Mucosa of descending colon (tissue), 3 donors: ENCODE data around the gene ABHD17C. TPM values are rescaled to one million over a fixed set of nuclear protein-coding genes. Genes with fewer than 3 reads are reported as not detected.

Source experiments
- ATAC-seq: fragments of 200-7000 bp; cut with Tn5 transposase; one replicate; pipeline ENCODE4 v1.9.1; 2020; ENCODE audit warnings: mild to moderate bottlenecking, moderate library complexity
- DNase-seq, 3 donors: peaks; one replicate each; pipeline ENCODE4 v3.0.0-alpha.2; 2020
- H3K36me3 ChIP-seq: fragments of 200-600 bp; one replicate; pipeline ENCODE4 v1.8.0; 2021; ENCODE audit warnings: low read depth, mild to moderate bottlenecking
- H3K4me1 ChIP-seq: fragments of 200-600 bp; one replicate; pipeline ENCODE4 v1.8.0; 2021; ENCODE audit warnings: low read depth, mild to moderate bottlenecking
- H3K4me3 ChIP-seq: fragments of 200-600 bp; one replicate; pipeline ENCODE4 v1.8.0; 2021; ENCODE audit warnings: mild to moderate bottlenecking
- H3K9me3 ChIP-seq: fragments of 200-600 bp; one replicate; pipeline ENCODE4 v1.8.0; 2021; ENCODE audit warnings: mild to moderate bottlenecking
- intact Hi-C, 2 donors: fragments of 100-400 bp; cut with DNase I in 1 of 2; cut with micrococcal nuclease in 1 of 2; formaldehyde crosslinking; loops; one replicate each; pipeline versions ENCODE4 v1.11.0 to v1.11.1; 2022; cut with DNase I, micrococcal nuclease
- total RNA-seq, 3 donors: library from RNA; stranded (reverse); fragmentation: NEBNext Ultra II Directional in 2 of 3; extraction: Animal tissue kit (Norgen Biotek cat#: 25700) in 2 of 3; gene quantifications; one replicate each; pipeline versions ENCODE4 v1.2.1 to v1.2.4, GENCODE V29; 2021 to 2023
- TF ChIP-seq, protein P1 (sequence below): fragments of 200-600 bp; IDR thresholded peaks from one replicate; pipeline ENCODE4 v1.8.0; 2022; ENCODE audit warnings: antibody characterized with exemption, mild to moderate bottlenecking
- donor health status: DM: no; HTN: no; CAD: no; lungs with moderate emphysema.
- donor health status: DM: no; HTN: no; CAD: no.
- donor health status: DM: no; HTN: yes; CAD: no.

ABHD17C gene
- total RNA-seq, 3 donors from 2014 or later: 84.4 to 192 (median 157) TPM

GRCh38 chr15:80768158-80768557 is 73.0 kb downstream of the ABHD17C start:
- Histone ChIP-seq H3K4me1 (no peaks in the 10 kb centered on the region), H3K4me3 (no peak overlapping the region), H3K36me3 (no peaks in the 10 kb centered on the region), H3K9me3 (no peaks in the 10 kb centered on the region)
- intact Hi-C loops: no loop called here
- TF ChIP-seq, protein P1, sequence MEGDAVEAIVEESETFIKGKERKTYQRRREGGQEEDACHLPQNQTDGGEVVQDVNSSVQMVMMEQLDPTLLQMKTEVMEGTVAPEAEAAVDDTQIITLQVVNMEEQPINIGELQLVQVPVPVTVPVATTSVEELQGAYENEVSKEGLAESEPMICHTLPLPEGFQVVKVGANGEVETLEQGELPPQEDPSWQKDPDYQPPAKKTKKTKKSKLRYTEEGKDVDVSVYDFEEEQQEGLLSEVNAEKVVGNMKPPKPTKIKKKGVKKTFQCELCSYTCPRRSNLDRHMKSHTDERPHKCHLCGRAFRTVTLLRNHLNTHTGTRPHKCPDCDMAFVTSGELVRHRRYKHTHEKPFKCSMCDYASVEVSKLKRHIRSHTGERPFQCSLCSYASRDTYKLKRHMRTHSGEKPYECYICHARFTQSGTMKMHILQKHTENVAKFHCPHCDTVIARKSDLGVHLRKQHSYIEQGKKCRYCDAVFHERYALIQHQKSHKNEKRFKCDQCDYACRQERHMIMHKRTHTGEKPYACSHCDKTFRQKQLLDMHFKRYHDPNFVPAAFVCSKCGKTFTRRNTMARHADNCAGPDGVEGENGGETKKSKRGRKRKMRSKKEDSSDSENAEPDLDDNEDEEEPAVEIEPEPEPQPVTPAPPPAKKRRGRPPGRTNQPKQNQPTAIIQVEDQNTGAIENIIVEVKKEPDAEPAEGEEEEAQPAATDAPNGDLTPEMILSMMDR: no peak
- DNase-seq: no peak
- no peak for ATAC-seq

DNA sequence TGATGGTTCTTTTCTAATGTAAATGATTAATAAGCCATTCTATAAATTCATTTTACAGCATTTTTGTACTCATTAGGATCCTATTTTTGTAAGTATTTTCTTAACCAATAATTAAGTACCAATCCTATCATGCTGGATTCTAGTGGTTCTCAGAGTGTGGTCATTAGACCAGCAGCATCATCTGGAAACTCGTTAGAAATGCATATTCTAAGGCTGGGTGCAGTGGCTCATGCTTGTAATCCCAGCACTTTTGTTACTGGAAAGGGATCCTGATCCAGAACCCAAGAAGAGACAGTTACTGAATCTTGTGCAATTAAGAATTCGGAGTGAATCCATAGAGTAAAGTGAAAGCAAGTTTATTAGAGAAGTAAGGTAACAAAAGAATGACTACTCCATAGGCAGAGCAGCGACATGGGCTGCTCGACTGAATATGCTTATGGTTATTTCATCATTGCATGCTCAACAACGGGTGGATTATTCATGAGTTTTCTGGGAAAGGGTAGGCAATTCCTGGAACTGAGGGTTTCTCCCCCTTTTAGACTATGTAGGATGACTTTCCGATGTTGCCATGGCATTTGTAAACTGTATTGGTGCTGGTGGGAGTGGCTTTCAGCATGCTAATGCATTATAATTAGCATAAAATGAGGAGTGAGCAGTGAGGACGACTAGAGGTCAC is 74.2 kb downstream of the ABHD17C start:
- no peaks in the 10 kb centered on the region for H3K4me1 ChIP-seq
- no peaks in the 10 kb centered on the region for H3K36me3 ChIP-seq
- no peak overlapping the region for H3K4me3 ChIP-seq
- ATAC-seq (no peak), DNase-seq (no peak)
- intact Hi-C loops: no loop called here
- TF ChIP-seq, protein P1: no peak
- H3K9me3 ChIP-seq: no peaks in the 10 kb centered on the region

- no peak for ATAC-seq
- intact Hi-C loops: no loop called here
- TF ChIP-seq, protein P1: no peak
- no peaks in the 10 kb centered on the region for H3K4me1 ChIP-seq
- DNase-seq: no peak
- no peaks in the 10 kb centered on the region for H3K9me3 ChIP-seq
- no peaks in the 10 kb centered on the region for H3K36me3 ChIP-seq
- no peak overlapping the region for H3K4me3 ChIP-seq
These were observed 75.0 kb downstream of the ABHD17C start for GRCh38 chr15:80769829-80770705.

DNA sequence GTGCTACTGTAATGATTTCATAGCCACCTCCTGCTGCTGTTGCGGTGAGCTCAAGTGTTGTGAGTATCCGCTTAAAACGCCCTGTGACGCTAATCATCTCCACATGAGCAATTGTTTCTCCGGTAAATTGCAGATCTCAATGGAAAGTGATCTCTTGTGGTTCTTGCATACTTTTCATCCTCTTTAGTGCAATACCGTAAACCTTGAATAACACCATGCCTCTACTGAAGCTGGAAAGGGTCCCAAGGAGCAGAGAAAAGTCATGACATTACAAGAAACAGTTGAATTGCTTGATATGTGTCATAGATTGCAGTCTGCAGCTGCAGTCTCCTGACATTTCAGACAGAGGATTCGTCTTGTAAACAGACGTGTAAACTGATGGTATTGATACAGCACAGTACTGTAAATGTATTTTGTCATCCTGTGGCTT is 78.0 kb downstream of the ABHD17C start:
- DNase-seq (no peak), ATAC-seq (no peak)
- no peaks in the 10 kb centered on the region for H3K9me3 ChIP-seq
- peaks cover 7% of the 10 kb centered on the region for H3K4me1 ChIP-seq
- intact Hi-C loops: no loop called here
- TF ChIP-seq, protein P1: no peak
- H3K36me3 ChIP-seq: no peaks in the 10 kb centered on the region
- no peak overlapping the region for H3K4me3 ChIP-seq

DNA sequence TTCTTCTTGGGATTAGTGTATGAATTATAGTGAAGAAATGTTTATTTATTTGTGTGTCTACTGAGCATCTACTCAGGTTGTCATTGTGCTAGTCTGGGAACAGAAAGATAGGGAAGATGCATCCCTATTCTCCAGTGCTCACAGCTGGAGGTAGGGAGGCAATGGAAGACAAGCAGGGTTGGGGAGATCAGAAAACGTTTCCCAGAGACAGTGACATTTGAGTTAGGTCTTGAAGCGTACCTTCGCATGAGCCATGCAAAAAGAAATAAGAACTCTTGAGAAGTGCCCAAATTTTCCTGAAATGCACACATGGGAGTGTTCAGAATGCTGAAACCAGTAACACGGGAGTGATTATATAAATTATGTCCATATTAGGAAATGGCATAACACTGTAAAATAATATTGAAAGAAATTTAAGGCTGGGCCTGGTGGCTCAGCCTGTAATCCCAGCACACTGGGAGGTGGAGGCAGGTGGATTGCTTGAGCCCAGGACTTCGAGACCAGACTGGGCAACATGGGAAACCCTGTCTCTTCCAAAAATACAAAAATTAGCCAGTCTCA is 78.8 kb downstream of the ABHD17C start:
- Histone ChIP-seq H3K4me1 (peaks cover 7% of the 10 kb centered on the region), H3K4me3 (no peak overlapping the region), H3K9me3 (no peaks in the 10 kb centered on the region), H3K36me3 (no peaks in the 10 kb centered on the region)
- ATAC-seq (no peak), DNase-seq (no peak)
- intact Hi-C loops: no loop called here
- TF ChIP-seq, protein P1: no peak
